KBM-7 (cell line): Measurements from ENCODE around the gene TM4SF18.

ENCODE experiments used
- DNase-seq: peaks from one replicate; pipeline ENCODE4 v3.0.0-alpha.2; 2015
- in situ Hi-C: fragments of 300-500 bp; cut with MboI; formaldehyde crosslinking; loops from 2 replicates; pipeline ENCODE4 v1.14.3; 2020; ENCODE audit warnings: low sequenced_read_pairs, low pct_unique_long_range_greater_than_20kb, mixed read lengths

TM4SF18 gene

GRCh38 chr3:149336925-149337324 lies 3.5 kb upstream of the TM4SF18 start:
- in situ Hi-C loops = no loop called here
- no peak for DNase-seq

GRCh38 chr3:149332771-149333170 lies 665 bp downstream of the TM4SF18 start:
- DNase-seq = no peak
- in situ Hi-C loops = no loop called here

GRCh38 chr3:149332227-149332765 lies 1.1 kb downstream of the TM4SF18 start:
- DNase-seq = no peak
- in situ Hi-C loops = no loop called here

GRCh38 chr3:149331396-149331795 lies 2.0 kb downstream of the TM4SF18 start:
- in situ Hi-C loops = no loop called here

GRCh38 chr3:149330609-149331331 lies 2.7 kb downstream of the TM4SF18 start:
- DNase-seq = no peak
- in situ Hi-C loops = no loop called here

More at GRCh38 chr3:149331396-149331795, 2.0 kb downstream of the TM4SF18 start:
- no peak for DNase-seq

GRCh38 chr3:149327156-149327555 lies 6.3 kb downstream of the TM4SF18 start:
- DNase-seq = peak; percentile 12
- in situ Hi-C loops = no loop called here

- DNase-seq = no peak
Measured at GRCh38 chr3:149325581-149325980, 7.9 kb downstream of the TM4SF18 start.

GRCh38 chr3:149324332-149324731 lies 9.1 kb downstream of the TM4SF18 start:
- in situ Hi-C loops = no loop called here
- DNase-seq = no peak

More at GRCh38 chr3:149325581-149325980, 7.9 kb downstream of the TM4SF18 start:
- in situ Hi-C loops = no loop called here

- in situ Hi-C loops = no loop called here
Measured at GRCh38 chr3:149321640-149322039, 11.8 kb downstream of the TM4SF18 start.

GRCh38 chr3:149321136-149321535 lies 12.3 kb downstream of the TM4SF18 start:
- in situ Hi-C loops = no loop called here

More at GRCh38 chr3:149321640-149322039, 11.8 kb downstream of the TM4SF18 start:
- no peak for DNase-seq

GRCh38 chr3:149319750-149320149 lies 13.7 kb downstream of the TM4SF18 start:
- in situ Hi-C loops = no loop called here
- no peak for DNase-seq

More at GRCh38 chr3:149321136-149321535, 12.3 kb downstream of the TM4SF18 start:
- no peak for DNase-seq

GRCh38 chr3:149317072-149317471 lies 16.4 kb downstream of the TM4SF18 start:
- in situ Hi-C loops = no loop called here
- no peak for DNase-seq

- in situ Hi-C loops = no loop called here
- no peak for DNase-seq
Measured at GRCh38 chr3:149316437-149316836, 17.0 kb downstream of the TM4SF18 start.

GRCh38 chr3:149315694-149316093 lies 17.7 kb downstream of the TM4SF18 start:
- no peak for DNase-seq
- in situ Hi-C loops = no loop called here

- in situ Hi-C loops = no loop called here
Measured at GRCh38 chr3:149314807-149315578, 18.4 kb downstream of the TM4SF18 start.

GRCh38 chr3:149313542-149313941 lies 19.9 kb downstream of the TM4SF18 start:
- no peak for DNase-seq
- in situ Hi-C loops = no loop called here

More at GRCh38 chr3:149314807-149315578, 18.4 kb downstream of the TM4SF18 start:
- no peak for DNase-seq

GRCh38 chr3:149310796-149311534 lies 22.5 kb downstream of the TM4SF18 start:
- DNase-seq = no peak
- in situ Hi-C loops = no loop called here

GRCh38 chr3:149307435-149307783 lies 26.0 kb downstream of the TM4SF18 start:
- DNase-seq = peak; percentile 25
- in situ Hi-C loops = no loop called here

- no peak for DNase-seq
- in situ Hi-C loops = no loop called here
Measured at GRCh38 chr3:149306751-149307434, 26.5 kb downstream of the TM4SF18 start.
